SH-SY5Y (cell line): ENCODE data around the gene RCBTB2.

Source experiments
- GATA2 ChIP-seq: IDR thresholded peaks from 2 replicates; pipeline ENCODE4 v1.6.1; 2011; ENCODE audit warnings: mild to moderate bottlenecking, low read depth, low read length
- GATA3 ChIP-seq: IDR thresholded peaks from 2 replicates; pipeline ENCODE4 v1.6.1; 2011; ENCODE audit warnings: low read depth, mild to moderate bottlenecking, low read length, moderate library complexity

- TF ChIP-seq GATA2 (no peak), GATA3 (no peak)
Measured at GRCh38 chr13:48579165-48579918, 46.5 kb upstream of the RCBTB2 start.
